DND-41 (cell line): Measurements from ENCODE around the gene AFF3.
"Not testable (repeated sequence)": the region's sequence is repeated elsewhere in the genome, so short reads cannot be mapped to it uniquely, and the experiment has no call there.

Source experiments
- ATAC-seq: fragments of 200-7000 bp; cut with Tn5 transposase; 3 replicates; pipeline ENCODE4 v1.9.1; 2021; ENCODE audit warnings: low read depth; ENCODE audit not compliant: insufficient read depth
- DNase-seq: peaks from one replicate; pipeline ENCODE4 v3.0.0-alpha.2; 2020
- H2AFZ ChIP-seq: 2 replicates; pipeline ENCODE4 v1.6.0; 2012; ENCODE audit warnings: low read depth, low read length
- H3K27ac ChIP-seq: 2 replicates; pipeline ENCODE4 v1.5.1; 2012; ENCODE audit warnings: low read length, inconsistent platforms
- H3K27me3 ChIP-seq: fragments of 200-600 bp; sonication (generic); 2 replicates; pipeline ENCODE4 v1.6.0; 2012; ENCODE audit warnings: low read length, mild to moderate bottlenecking, inconsistent platforms; ENCODE audit not compliant: insufficient read depth, poor library complexity
- H3K36me3 ChIP-seq: 2 replicates; pipeline ENCODE4 v1.5.1; 2012; ENCODE audit warnings: low read length, inconsistent platforms; ENCODE audit not compliant: insufficient read depth
- H3K4me1 ChIP-seq: 2 replicates; pipeline ENCODE4 v1.5.1; 2012; ENCODE audit warnings: mild to moderate bottlenecking, low read length; ENCODE audit not compliant: insufficient read depth
- H3K4me2 ChIP-seq: 2 replicates; pipeline ENCODE4 v1.6.0; 2012; ENCODE audit warnings: mild to moderate bottlenecking, moderate library complexity, low read length, inconsistent platforms; ENCODE audit not compliant: insufficient read depth
- H3K4me3 ChIP-seq, 2 experiments: fragments of 200-600 bp in 1 of 2; shearing (Covaris generic) in 1 of 2; 2 replicates each; pipeline ENCODE4 v1.5.1; 2012 to 2016; ENCODE audit warnings: inconsistent platforms in 2 of 2, low read length in 2 of 2, mild to moderate bottlenecking in 2 of 2, low read depth in 1 of 2, moderate library complexity in 1 of 2
- H3K79me2 ChIP-seq: 2 replicates; pipeline ENCODE4 v1.6.0; 2012; ENCODE audit warnings: low read length, inconsistent platforms; ENCODE audit not compliant: insufficient read depth
- H3K9ac ChIP-seq: 2 replicates; pipeline ENCODE4 v1.6.0; 2012; ENCODE audit warnings: low read depth, mild to moderate bottlenecking, inconsistent platforms, low read length, moderate library complexity
- H3K9me3 ChIP-seq: 2 replicates; pipeline ENCODE4 v1.5.1; 2012; ENCODE audit warnings: low read length, moderate library complexity, mild to moderate bottlenecking, inconsistent platforms; ENCODE audit not compliant: insufficient read depth, severe bottlenecking
- H4K20me1 ChIP-seq: 2 replicates; pipeline ENCODE4 v1.6.0; 2012; ENCODE audit warnings: low read length; ENCODE audit not compliant: insufficient read depth
- CTCF ChIP-seq: IDR thresholded peaks from 2 replicates; pipeline ENCODE4 v1.5.1; 2012; ENCODE audit warnings: borderline replicate concordance, low read length, moderate library complexity, mild to moderate bottlenecking; ENCODE audit not compliant: poor library complexity, severe bottlenecking; ENCODE audit errors: extremely low read depth
- EZH2 ChIP-seq: IDR thresholded peaks from 3 replicates; pipeline ENCODE4 v1.6.1; 2012; ENCODE audit warnings: borderline replicate concordance, low read depth, mild to moderate bottlenecking, moderate library complexity, low read length, inconsistent platforms; ENCODE audit not compliant: severe bottlenecking

The AFF3 gene

GRCh38 chr2:99663641-99664040 lies 478.7 kb downstream of the AFF3 start:
- ATAC-seq (no peak), DNase-seq (no peak)
- Histone ChIP-seq H3K9ac (no peak overlapping the region), H3K27ac (no peak overlapping the region), H3K4me2 (no peak overlapping the region), H3K36me3 (0 out of 2 replicates have a peak, but pooled peaks cover 4% of the 10 kb centered on the region), H3K79me2 (no peaks in the 10 kb centered on the region), H3K4me1 (no peaks in the 10 kb centered on the region), H4K20me1 (no peaks in the 10 kb centered on the region), H3K27me3 (no peaks in the 10 kb centered on the region), H2AFZ (no peak overlapping the region), H3K4me3 (no peak overlapping the region), H3K9me3 (no peaks in the 10 kb centered on the region)
- TF ChIP-seq CTCF (no peak), EZH2 (no peak)

- H3K27ac ChIP-seq, result no peak overlapping the region
Measured at GRCh38 chr2:99662761-99663341, 479.5 kb downstream of the AFF3 start.

DNA sequence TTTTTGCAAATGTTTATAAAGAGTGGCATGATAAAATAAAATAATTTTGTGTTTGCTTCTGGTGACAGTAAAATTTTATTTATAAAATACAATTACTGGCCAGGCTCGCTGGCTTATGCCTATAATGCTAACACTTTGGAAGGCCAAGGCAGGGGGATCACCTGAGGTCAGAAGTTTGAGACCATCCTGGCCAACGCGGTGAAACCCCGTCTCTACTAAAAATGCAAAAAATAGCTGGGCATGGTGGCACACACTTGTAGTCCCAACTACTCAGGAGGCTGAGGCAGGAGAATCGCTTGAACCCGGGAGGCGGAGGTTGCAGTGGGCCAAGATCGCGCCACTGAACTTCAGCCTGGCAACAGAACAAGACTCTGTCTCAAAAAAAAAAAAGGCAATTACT lies 480.6 kb downstream of the AFF3 start:
- H3K27me3 ChIP-seq, DNase-seq, H4K20me1 ChIP-seq, H3K27ac ChIP-seq, H3K9ac ChIP-seq, ATAC-seq, H3K36me3 ChIP-seq, H2AFZ ChIP-seq, H3K9me3 ChIP-seq, H3K4me3 ChIP-seq, H3K4me1 ChIP-seq, H3K79me2 ChIP-seq, H3K4me2 ChIP-seq: not testable (repeated sequence)

More at GRCh38 chr2:99662761-99663341, 479.5 kb downstream of the AFF3 start:
- H3K4me2 ChIP-seq, result no peak overlapping the region
- no peak for ATAC-seq
- TF ChIP-seq EZH2, result no peak
- TF ChIP-seq CTCF, result no peak
- H3K36me3 ChIP-seq, result 0 out of 2 replicates have a peak, but pooled peaks cover 4% of the 10 kb centered on the region
- H2AFZ ChIP-seq, result no peak overlapping the region
- no peaks in the 10 kb centered on the region for H4K20me1 ChIP-seq
- H3K27me3 ChIP-seq, result no peaks in the 10 kb centered on the region
- H3K79me2 ChIP-seq, result no peaks in the 10 kb centered on the region
- no peaks in the 10 kb centered on the region for H3K4me1 ChIP-seq
- H3K4me3 ChIP-seq, result no peak overlapping the region
- no peak overlapping the region for H3K9ac ChIP-seq
- no peaks in the 10 kb centered on the region for H3K9me3 ChIP-seq
- no peak for DNase-seq

- Histone ChIP-seq H4K20me1 (no peaks in the 10 kb centered on the region), H3K4me2 (no peak overlapping the region), H3K27me3 (no peaks in the 10 kb centered on the region), H3K4me1 (no peaks in the 10 kb centered on the region), H2AFZ (no peak overlapping the region), H3K9ac (no peak overlapping the region), H3K36me3 (0 out of 2 replicates have a peak, but pooled peaks cover 2% of the 10 kb centered on the region), H3K9me3 (no peaks in the 10 kb centered on the region), H3K79me2 (no peaks in the 10 kb centered on the region), H3K4me3 (no peak overlapping the region), H3K27ac (no peak overlapping the region)
- no peak for TF ChIP-seq EZH2
- TF ChIP-seq CTCF, result no peak
- ATAC-seq (no peak), DNase-seq (no peak)
Measured at GRCh38 chr2:99660616-99661406, 481.6 kb downstream of the AFF3 start.
